ENCODE measurements around the gene FAAP20. TPM values are rescaled to one million over a fixed set of nuclear protein-coding genes. Genes with fewer than 3 reads are reported as not detected.

Gene FAAP20
- total and polyA plus RNA-seq, 2 donors (not counting 3 experiments of a cell fraction or from before 2014, with no cell fraction given) = 31.5 to 62.6 TPM

GRCh38 chr1:2178875-2179274, 15.7 kb downstream of the FAAP20 start:
- Histone ChIP-seq H3K27ac (ENCODE audit: insufficient read depth, low read depth, low read length) (no peak overlapping the region), H3K79me2 (ENCODE audit: control insufficient read depth, insufficient read depth, low read length) (no peaks in the 10 kb centered on the region), H3K9me3 (replicated peaks; ENCODE audit: control insufficient read depth, insufficient read depth, low read length) (no peaks in the 10 kb centered on the region), H3K4me2 (ENCODE audit: insufficient read depth, low read length) (no peak overlapping the region), H4K20me1 (replicated peaks; ENCODE audit: control insufficient read depth, extremely low read depth, insufficient read depth, low read length) (no peaks in the 10 kb centered on the region), H2AFZ (ENCODE audit: low read depth, low read length) (no peak overlapping the region), H3K36me3 (ENCODE audit: control insufficient read depth in 2 of 2, extremely low read depth in 1 of 2, insufficient read depth in 2 of 2, low read length in 2 of 2) (no peaks in the 10 kb centered on the region), H3K4me1 (ENCODE audit: control insufficient read depth, extremely low read depth, insufficient read depth, low read length) (no peaks in the 10 kb centered on the region), H3K9ac (replicated peaks; ENCODE audit: extremely low read depth, insufficient read depth, low read length) (no peak overlapping the region), H3K4me3 (replicated peaks in 1 of 3; ENCODE audit: insufficient read depth in 1 of 3, low read depth in 1 of 3, low read length in 3 of 3) (no peak overlapping the region), H3K9me1 (replicated peaks; ENCODE audit: control insufficient read depth, extremely low read depth, insufficient read depth, low read length) (no peaks in the 10 kb centered on the region), H3K27me3 (ENCODE audit: control insufficient read depth in 2 of 2, insufficient read depth in 2 of 2, low read length in 2 of 2) (no peaks in the 10 kb centered on the region)
- no peak for DNase-seq (ENCODE audit: low read depth, low spot score)
- no peak for FAIRE-seq
- TF ChIP-seq MYC (IDR thresholded peaks at IDR 0.05; ENCODE audit: low read depth, low read length) = no peak
- no peak for TF ChIP-seq POLR2A (IDR thresholded peaks at IDR 0.05; ENCODE audit: low read depth, low read length)
- TF ChIP-seq, protein P1, sequence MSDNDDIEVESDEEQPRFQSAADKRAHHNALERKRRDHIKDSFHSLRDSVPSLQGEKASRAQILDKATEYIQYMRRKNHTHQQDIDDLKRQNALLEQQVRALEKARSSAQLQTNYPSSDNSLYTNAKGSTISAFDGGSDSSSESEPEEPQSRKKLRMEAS (IDR thresholded peaks at IDR 0.05; ENCODE audit: insufficient read depth, insufficient read length) = no peak
- no peak for TF ChIP-seq POLR2AphosphoS5 (IDR thresholded peaks at IDR 0.05; ENCODE audit: insufficient read depth, low read depth, low read length)
- TF ChIP-seq, protein P2, sequence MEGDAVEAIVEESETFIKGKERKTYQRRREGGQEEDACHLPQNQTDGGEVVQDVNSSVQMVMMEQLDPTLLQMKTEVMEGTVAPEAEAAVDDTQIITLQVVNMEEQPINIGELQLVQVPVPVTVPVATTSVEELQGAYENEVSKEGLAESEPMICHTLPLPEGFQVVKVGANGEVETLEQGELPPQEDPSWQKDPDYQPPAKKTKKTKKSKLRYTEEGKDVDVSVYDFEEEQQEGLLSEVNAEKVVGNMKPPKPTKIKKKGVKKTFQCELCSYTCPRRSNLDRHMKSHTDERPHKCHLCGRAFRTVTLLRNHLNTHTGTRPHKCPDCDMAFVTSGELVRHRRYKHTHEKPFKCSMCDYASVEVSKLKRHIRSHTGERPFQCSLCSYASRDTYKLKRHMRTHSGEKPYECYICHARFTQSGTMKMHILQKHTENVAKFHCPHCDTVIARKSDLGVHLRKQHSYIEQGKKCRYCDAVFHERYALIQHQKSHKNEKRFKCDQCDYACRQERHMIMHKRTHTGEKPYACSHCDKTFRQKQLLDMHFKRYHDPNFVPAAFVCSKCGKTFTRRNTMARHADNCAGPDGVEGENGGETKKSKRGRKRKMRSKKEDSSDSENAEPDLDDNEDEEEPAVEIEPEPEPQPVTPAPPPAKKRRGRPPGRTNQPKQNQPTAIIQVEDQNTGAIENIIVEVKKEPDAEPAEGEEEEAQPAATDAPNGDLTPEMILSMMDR (IDR thresholded peaks at IDR 0.05; ENCODE audit: extremely low read depth in 1 of 2, insufficient read depth in 1 of 2, low read depth in 1 of 2, low read length in 2 of 2) = no peak
- no peak for TF ChIP-seq GATA2 (IDR thresholded peaks at IDR 0.05; ENCODE audit: insufficient read depth, insufficient read length, low read depth, low read length)
- TF ChIP-seq EZH2 (IDR thresholded peaks at IDR 0.05; ENCODE audit: borderline replicate concordance, low read depth, low read length, severe bottlenecking) = no peak
- TF ChIP-seq JUN (IDR thresholded peaks at IDR 0.05; ENCODE audit: borderline replicate concordance, insufficient read depth, insufficient read length, low read depth) = no peak
- TF ChIP-seq FOS (IDR thresholded peaks at IDR 0.05; ENCODE audit: borderline replicate concordance, insufficient read depth, low read length) = no peak
- ChIA-PET POLR2A (no interaction called here), CTCF (no interaction called here)
- intact Hi-C loops (cut with micrococcal nuclease) (no loop called here), dilution Hi-C loops (cut with MboI; ENCODE audit: extremely low pct_ligation_motif_present, low sequenced_read_pairs) (no loop called here)
- BruUV-seq (replicated peaks) = no TSS peak
